ENCODE data around the gene UBE2S.
"Not testable (repeated sequence)": the region's sequence is repeated elsewhere in the genome, so short reads cannot be mapped to it uniquely, and the experiment has no call there.

The UBE2S gene

GRCh38 chr19:55407550-55407799 lies at the start of gene UBE2S:
Gene UBE2S, minus strand, starts transcription at chr19:55407788. Its CDS starts 199 bp downstream, at chr19:55407589.
- DNase-seq (ENCODE audit: low spot score): not testable (repeated sequence)

- DNase-seq (ENCODE audit: low spot score): no peak
These were observed 48.8 kb upstream of the UBE2S start for GRCh38 chr19:55456347-55456746.

GRCh38 chr19:55455576-55456235 lies 48.1 kb upstream of the UBE2S start:
- no peak for DNase-seq (ENCODE audit: low spot score)

GRCh38 chr19:55454787-55455243 lies 47.2 kb upstream of the UBE2S start:
- DNase-seq (ENCODE audit: low spot score): no peak

GRCh38 chr19:55453511-55454260 lies 46.1 kb upstream of the UBE2S start:
- no peak for DNase-seq (ENCODE audit: low spot score)

GRCh38 chr19:55452749-55453346 lies 45.3 kb upstream of the UBE2S start:
- DNase-seq (ENCODE audit: low spot score): peak; percentile 92

GRCh38 chr19:55451965-55452748 lies 44.6 kb upstream of the UBE2S start:
- no peak for DNase-seq (ENCODE audit: low spot score)

GRCh38 chr19:55451163-55451964 lies 43.8 kb upstream of the UBE2S start:
- peak; percentile 55 for DNase-seq (ENCODE audit: low spot score)

GRCh38 chr19:55449469-55449868 lies 41.9 kb upstream of the UBE2S start:
- DNase-seq (ENCODE audit: low spot score): no peak

GRCh38 chr19:55448175-55448490 lies 40.5 kb upstream of the UBE2S start:
- not testable (repeated sequence) for DNase-seq (ENCODE audit: low spot score)

GRCh38 chr19:55447421-55448174 lies 40.0 kb upstream of the UBE2S start:
- no peak for DNase-seq (ENCODE audit: low spot score)

GRCh38 chr19:55446060-55446459 lies 38.5 kb upstream of the UBE2S start:
- no peak for DNase-seq (ENCODE audit: low spot score)

GRCh38 chr19:55444646-55445045 lies 37.1 kb upstream of the UBE2S start:
- no peak for DNase-seq (ENCODE audit: low spot score)

GRCh38 chr19:55443824-55444480 lies 36.4 kb upstream of the UBE2S start:
- DNase-seq (ENCODE audit: low spot score): no peak

GRCh38 chr19:55443045-55443823 lies 35.6 kb upstream of the UBE2S start, which contains the start of gene SHISA7:
Gene SHISA7, minus strand, starts transcription at chr19:55443300. Its CDS starts 437 bp downstream, at chr19:55442863.
- peak; percentile 35 for DNase-seq (ENCODE audit: low spot score)

- DNase-seq (ENCODE audit: low spot score): peak; percentile 47
These were observed 34.9 kb upstream of the UBE2S start for GRCh38 chr19:55442372-55442961.

GRCh38 chr19:55441692-55442321 lies 34.2 kb upstream of the UBE2S start:
- peak; percentile 91 for DNase-seq (ENCODE audit: low spot score)

- DNase-seq (ENCODE audit: low spot score): no peak
These were observed 33.7 kb upstream of the UBE2S start for GRCh38 chr19:55441319-55441691.

Data from iPS-NIHi11 (cell line).